ENCODE measurements around the gene SSX3. TPM values are rescaled to one million over a fixed set of nuclear protein-coding genes. Genes with fewer than 3 reads are reported as not detected.

The SSX3 gene
- total RNA-seq, 4 donors from 2014 or later = not detected

GRCh38 chrX:48306175-48306574 lies 50.3 kb downstream of the SSX3 start:
- intact Hi-C loops (cut with DNase I) = no loop called here
- Histone ChIP-seq H3K27me3 (no peaks in the 10 kb centered on the region), H3K9me3 (no peaks in the 10 kb centered on the region), H3K4me1 (no peaks in the 10 kb centered on the region), H3K27ac (no peak overlapping the region), H3K4me3 (no peak overlapping the region), H3K36me3 (no peaks in the 10 kb centered on the region)
- no peak for DNase-seq
- WGBS, 2 donors = 74 to 83% methylated on average over 3 to 10 of the region's 11 CpGs
- TF ChIP-seq POLR2A (IDR thresholded peaks at IDR 0.05) (no peak), CTCF (IDR thresholded peaks at IDR 0.05) (no peak)

Small RNA genes lying within 50 kb of the gene (small RNA-seq; reads per million reads assigned to genes)
- gene AL606490.7 (0 reads per million in 4 donors), gene AL606490.9 (0 reads per million in 4 donors)

Other genes starting within 250 kb of the SSX3 start
- not detected for gene SPACA5B, start 226.1 kb downstream of the SSX3 start, total RNA-seq
- not detected for gene SSX5, start 159.9 kb downstream of the SSX3 start, total RNA-seq
- not detected for gene SSX1, start 101.3 kb downstream of the SSX3 start, total RNA-seq
- gene SSX4, start 26.8 kb upstream of the SSX3 start, total RNA-seq = not detected
- not detected for gene SSX4B, start 55.3 kb upstream of the SSX3 start, total RNA-seq
- 10 to 100 TPM in 3 of 4 donors, 1 to 10 TPM in 1; 9.6 to 25.4 (median 24.7) TPM for gene SLC38A5, start 113.6 kb upstream of the SSX3 start, total RNA-seq
- gene FTSJ1, start 119.5 kb upstream of the SSX3 start, total RNA-seq = 10 to 100 TPM; 33.4 to 61.8 (median 45.8) TPM
- 10 to 100 TPM; 11.2 to 25.8 (median 17.6) TPM for gene PORCN, start 152.3 kb upstream of the SSX3 start, total RNA-seq
- gene EBP, start 165.1 kb upstream of the SSX3 start, total RNA-seq = 100 to 1,000 TPM in 1 of 4 donors, 10 to 100 TPM in 3; 60.8 to 119 (median 87.1) TPM
- 10 to 100 TPM in 1 of 4 donors, 1 to 10 TPM in 3; 5.5 to 11.7 (median 8.5) TPM for gene TBC1D25, start 183.0 kb upstream of the SSX3 start, total RNA-seq
- gene RBM3, start 217.8 kb upstream of the SSX3 start, total RNA-seq = 100 to 1,000 TPM; 110 to 220 (median 214) TPM
- 10 to 100 TPM; 50.5 to 86.6 (median 68.5) TPM for gene WDR13, start 240.8 kb upstream of the SSX3 start, total RNA-seq